ENCODE measurements around the gene TMEM82. TPM values are rescaled to one million over a fixed set of nuclear protein-coding genes. Genes with fewer than 3 reads are reported as not detected.

The TMEM82 gene
- total and polyA plus RNA-seq, 2 donors from 2014 or later: 2.0 to 25.4 TPM

GRCh38 chr1:15705184-15705566 lies 37.1 kb upstream of the TMEM82 start:
- peaks cover 0 to 4% (median 0%) of the 10 kb centered on the region in 3 donors for H3K36me3 ChIP-seq (ENCODE audit: control insufficient read depth in 2 of 3, insufficient read depth in 3 of 3, low read length in 3 of 3)
- no peak overlapping the region for H3K9ac ChIP-seq (ENCODE audit: low read length in 3 of 3)
- TF ChIP-seq, protein P1, sequence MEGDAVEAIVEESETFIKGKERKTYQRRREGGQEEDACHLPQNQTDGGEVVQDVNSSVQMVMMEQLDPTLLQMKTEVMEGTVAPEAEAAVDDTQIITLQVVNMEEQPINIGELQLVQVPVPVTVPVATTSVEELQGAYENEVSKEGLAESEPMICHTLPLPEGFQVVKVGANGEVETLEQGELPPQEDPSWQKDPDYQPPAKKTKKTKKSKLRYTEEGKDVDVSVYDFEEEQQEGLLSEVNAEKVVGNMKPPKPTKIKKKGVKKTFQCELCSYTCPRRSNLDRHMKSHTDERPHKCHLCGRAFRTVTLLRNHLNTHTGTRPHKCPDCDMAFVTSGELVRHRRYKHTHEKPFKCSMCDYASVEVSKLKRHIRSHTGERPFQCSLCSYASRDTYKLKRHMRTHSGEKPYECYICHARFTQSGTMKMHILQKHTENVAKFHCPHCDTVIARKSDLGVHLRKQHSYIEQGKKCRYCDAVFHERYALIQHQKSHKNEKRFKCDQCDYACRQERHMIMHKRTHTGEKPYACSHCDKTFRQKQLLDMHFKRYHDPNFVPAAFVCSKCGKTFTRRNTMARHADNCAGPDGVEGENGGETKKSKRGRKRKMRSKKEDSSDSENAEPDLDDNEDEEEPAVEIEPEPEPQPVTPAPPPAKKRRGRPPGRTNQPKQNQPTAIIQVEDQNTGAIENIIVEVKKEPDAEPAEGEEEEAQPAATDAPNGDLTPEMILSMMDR (IDR thresholded peaks at IDR 0.05; ENCODE audit: borderline replicate concordance, extremely low read depth, insufficient read depth): no peak
- H3K27me3 ChIP-seq (ENCODE audit: control insufficient read depth, insufficient read depth, low read length): no peaks in the 10 kb centered on the region
- FAIRE-seq (no peak), DNase-seq (no peak)
- no peaks in the 10 kb centered on the region for H3K9me3 ChIP-seq (ENCODE audit: control insufficient read depth in 2 of 3, insufficient read depth in 1 of 3, low read length in 3 of 3)
- peaks cover 0 to 19% (median 14%) of the 10 kb centered on the region in 3 donors for H3K4me1 ChIP-seq (ENCODE audit: control insufficient read depth in 2 of 3, insufficient read depth in 2 of 3, low read depth in 1 of 3, low read length in 3 of 3)
- H3K4me3 ChIP-seq (ENCODE audit: low read length in 3 of 3): no peak overlapping the region
- H3K27ac ChIP-seq (ENCODE audit: low read depth in 2 of 2, low read length in 2 of 2): no peak overlapping the region
- intact Hi-C loops (cut with DNase I): no loop called here

GRCh38 chr1:15706751-15707150 lies 35.5 kb upstream of the TMEM82 start:
- TF ChIP-seq, protein P1 (IDR thresholded peaks at IDR 0.05; ENCODE audit: borderline replicate concordance, extremely low read depth, insufficient read depth): no peak

GRCh38 chr1:15707239-15707925 lies 34.9 kb upstream of the TMEM82 start:
- TF ChIP-seq, protein P1 (IDR thresholded peaks at IDR 0.05; ENCODE audit: borderline replicate concordance, extremely low read depth, insufficient read depth): no peak
- Histone ChIP-seq H3K27me3 (ENCODE audit: control insufficient read depth, insufficient read depth, low read length) (no peaks in the 10 kb centered on the region), H3K4me1 (ENCODE audit: control insufficient read depth in 2 of 3, insufficient read depth in 2 of 3, low read depth in 1 of 3, low read length in 3 of 3) (peaks cover 0 to 21% (median 14%) of the 10 kb centered on the region in 3 donors), H3K4me3 (ENCODE audit: low read length in 3 of 3) (no peak overlapping the region), H3K9ac (ENCODE audit: low read length in 3 of 3) (no peak overlapping the region), H3K9me3 (ENCODE audit: control insufficient read depth in 2 of 3, insufficient read depth in 1 of 3, low read length in 3 of 3) (no peaks in the 10 kb centered on the region), H3K36me3 (ENCODE audit: control insufficient read depth in 2 of 3, insufficient read depth in 3 of 3, low read length in 3 of 3) (peaks cover 0 to 4% (median 0%) of the 10 kb centered on the region in 3 donors), H3K27ac (ENCODE audit: low read depth in 2 of 2, low read length in 2 of 2) (no peak overlapping the region)
- FAIRE-seq: no peak
- DNase-seq: no peak
- intact Hi-C loops (cut with DNase I): no loop called here

More at GRCh38 chr1:15706751-15707150, 35.5 kb upstream of the TMEM82 start:
- Histone ChIP-seq H3K4me3 (ENCODE audit: low read length in 3 of 3) (no peak overlapping the region), H3K27me3 (ENCODE audit: control insufficient read depth, insufficient read depth, low read length) (no peaks in the 10 kb centered on the region), H3K9ac (ENCODE audit: low read length in 3 of 3) (no peak overlapping the region), H3K9me3 (ENCODE audit: control insufficient read depth in 2 of 3, insufficient read depth in 1 of 3, low read length in 3 of 3) (no peaks in the 10 kb centered on the region), H3K4me1 (ENCODE audit: control insufficient read depth in 2 of 3, insufficient read depth in 2 of 3, low read depth in 1 of 3, low read length in 3 of 3) (peaks cover 0 to 19% (median 14%) of the 10 kb centered on the region in 3 donors), H3K36me3 (ENCODE audit: control insufficient read depth in 2 of 3, insufficient read depth in 3 of 3, low read length in 3 of 3) (peaks cover 0 to 4% (median 0%) of the 10 kb centered on the region in 3 donors), H3K27ac (ENCODE audit: low read depth in 2 of 2, low read length in 2 of 2) (no peak overlapping the region)
- intact Hi-C loops (cut with DNase I): no loop called here
- FAIRE-seq (no peak), DNase-seq (no peak)
